Forelimb muscle (tissue), 1 donor: Measurements from ENCODE around the gene TCN1. TPM values are rescaled to one million over a fixed set of nuclear protein-coding genes. Genes with fewer than 3 reads are reported as not detected.
"Not testable (repeated sequence)": the region's sequence is repeated elsewhere in the genome, so short reads cannot be mapped to it uniquely, and the experiment has no call there.

Experiments used
- DNase-seq: peaks from one replicate; pipeline ENCODE4 v3.0.0-alpha.2; 2013; ENCODE audit warnings: low read depth
- polyA plus RNA-seq: library from polyadenylated mRNA; unstranded; fragments of 120-200 nt; gene quantifications from one replicate; pipeline ENCODE4 v1.2.1, GENCODE V29; 2013; ENCODE audit not compliant: insufficient read length

The TCN1 gene
- polyA plus RNA-seq, 1 donor: 0.23 TPM

DNA sequence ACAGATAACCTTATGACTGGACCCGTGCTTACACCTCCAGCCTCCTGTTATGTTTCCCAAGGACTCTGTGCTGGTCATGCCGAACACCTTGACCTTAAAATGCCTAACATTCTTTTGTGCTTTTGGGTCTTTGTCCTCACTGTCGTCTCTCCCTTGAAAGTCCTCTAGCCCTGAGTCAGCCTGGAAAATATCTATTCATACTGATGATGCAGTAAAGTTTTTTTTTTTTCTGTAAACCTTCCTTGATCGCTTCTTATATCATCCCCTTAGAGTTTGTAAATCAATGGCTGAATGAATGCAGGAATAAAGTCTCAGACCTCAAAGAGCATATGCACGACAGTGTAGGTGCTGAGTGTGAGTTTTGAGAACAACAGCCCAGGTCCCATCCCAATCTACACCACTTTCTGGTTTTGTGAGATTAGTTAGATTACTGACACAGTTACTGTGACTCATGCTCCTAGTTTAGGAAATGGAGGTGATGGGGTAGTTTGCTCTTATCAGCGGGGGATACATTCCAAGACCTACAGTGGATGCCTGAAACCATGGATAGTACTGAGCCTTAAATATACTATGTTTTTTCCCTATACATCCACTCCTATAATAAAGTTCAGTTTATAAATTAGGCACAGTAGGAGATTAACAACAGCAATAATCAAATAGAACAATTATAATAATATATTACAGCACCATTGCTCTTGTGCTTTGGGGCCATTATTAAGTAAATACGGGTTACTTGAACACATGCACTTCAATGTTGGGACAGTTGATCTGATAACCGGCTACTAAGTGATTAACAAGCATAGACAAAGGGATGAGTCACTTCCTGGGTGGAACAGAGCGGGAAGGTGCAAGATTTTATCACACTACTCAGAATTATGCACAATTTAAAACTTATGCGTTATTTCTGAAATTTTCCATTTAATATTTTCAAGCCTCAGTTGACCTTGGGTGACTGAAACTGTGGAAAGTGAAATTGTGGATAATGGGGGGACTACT lies 8.6 kb downstream of the TCN1 start:
- no peak for DNase-seq

DNA sequence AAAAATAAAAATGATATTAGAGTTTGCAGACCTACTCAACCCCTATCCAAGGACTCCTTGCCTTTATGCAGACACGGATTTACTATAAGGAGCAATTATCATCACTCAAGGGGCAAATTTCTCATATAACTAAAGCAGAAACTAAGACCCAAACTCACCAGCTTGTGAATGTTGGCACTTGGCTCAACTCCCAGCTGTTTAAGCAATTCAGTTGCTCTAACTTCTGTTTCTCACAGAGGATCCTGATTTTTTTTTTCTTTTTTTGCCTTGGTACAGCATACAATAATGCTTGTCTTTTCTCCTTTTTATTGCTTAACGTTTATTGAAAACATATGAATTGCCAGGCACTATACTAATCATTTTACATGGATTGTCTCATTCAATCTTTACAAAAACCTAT lies 11.4 kb downstream of the TCN1 start:
- no peak for DNase-seq

DNA sequence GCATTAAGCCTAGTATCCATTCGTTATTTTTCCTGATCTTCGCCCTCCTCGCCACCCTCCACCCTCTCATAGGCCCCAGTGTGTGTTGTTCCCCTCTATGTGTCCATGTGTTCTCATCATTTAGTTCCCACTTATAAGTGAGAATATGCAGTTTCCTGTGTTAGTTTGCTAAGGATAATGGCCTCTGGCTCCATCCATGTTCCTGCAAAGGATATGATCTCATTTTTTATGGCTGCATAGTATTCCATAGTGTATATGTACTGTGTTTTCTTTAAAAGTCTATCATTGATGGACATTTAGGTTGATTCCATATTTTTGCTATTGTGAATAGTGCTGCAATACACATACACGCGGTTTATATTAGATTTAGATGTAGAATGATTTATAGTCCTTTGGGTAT lies 14.9 kb downstream of the TCN1 start:
- not testable (repeated sequence) for DNase-seq

DNA sequence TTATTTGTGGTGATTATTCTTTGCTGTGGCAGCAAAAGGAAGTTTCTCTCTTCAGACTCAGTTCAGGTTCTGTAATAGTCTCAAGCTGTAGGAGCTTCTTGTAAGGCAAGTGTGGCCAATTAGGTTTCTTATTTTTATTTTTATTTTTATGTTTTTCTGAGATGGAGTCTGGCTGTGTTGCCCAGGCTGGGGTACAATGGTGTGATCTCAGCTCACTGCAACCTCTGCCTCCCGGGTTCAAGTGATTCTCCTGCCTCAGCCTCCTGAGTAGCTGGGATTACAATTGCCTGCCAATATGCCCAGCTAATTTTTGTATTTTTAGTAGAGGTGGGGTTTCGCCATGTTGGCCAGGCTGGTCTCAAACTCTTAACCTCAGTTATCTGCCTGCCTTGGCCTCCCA lies 16.7 kb downstream of the TCN1 start:
- DNase-seq: not testable (repeated sequence)

DNA sequence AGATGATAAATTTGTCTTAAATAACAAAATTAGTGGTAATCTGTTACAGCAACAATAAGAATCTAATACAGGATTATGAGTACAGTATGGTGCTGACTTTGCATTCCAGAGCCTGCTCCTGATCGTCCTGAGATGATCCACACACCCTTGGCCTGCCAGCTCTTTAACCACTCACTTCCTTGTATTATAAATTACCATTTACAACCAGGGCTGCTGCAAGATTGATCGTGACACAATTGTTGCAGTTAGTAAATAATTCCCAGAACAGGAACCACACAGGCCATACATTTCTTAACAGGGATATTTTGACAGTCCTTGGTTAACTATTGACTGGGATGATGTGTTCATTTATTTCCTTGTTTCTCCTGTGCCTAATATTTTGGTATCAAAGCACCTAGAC lies 17.2 kb downstream of the TCN1 start:
- DNase-seq: no peak

DNA sequence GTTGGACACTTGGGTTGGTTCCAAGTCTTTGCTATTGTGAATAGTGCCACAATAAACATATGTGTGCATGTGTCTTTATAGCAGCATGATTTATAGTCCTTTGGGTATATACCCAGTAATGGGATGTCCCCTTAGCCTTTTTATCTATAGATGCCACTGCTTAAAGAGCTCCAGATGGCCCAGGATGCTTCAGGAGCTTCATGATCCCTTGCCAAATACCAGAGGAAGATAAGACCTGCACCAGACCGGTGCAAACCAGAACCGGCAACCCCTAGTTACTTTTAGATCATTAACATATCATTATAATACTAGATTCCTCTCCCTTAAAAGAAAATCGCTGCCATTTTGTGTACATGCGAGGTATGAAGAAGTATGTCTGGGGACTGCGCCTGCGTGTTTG lies 17.8 kb downstream of the TCN1 start:
- DNase-seq: not testable (repeated sequence)

DNA sequence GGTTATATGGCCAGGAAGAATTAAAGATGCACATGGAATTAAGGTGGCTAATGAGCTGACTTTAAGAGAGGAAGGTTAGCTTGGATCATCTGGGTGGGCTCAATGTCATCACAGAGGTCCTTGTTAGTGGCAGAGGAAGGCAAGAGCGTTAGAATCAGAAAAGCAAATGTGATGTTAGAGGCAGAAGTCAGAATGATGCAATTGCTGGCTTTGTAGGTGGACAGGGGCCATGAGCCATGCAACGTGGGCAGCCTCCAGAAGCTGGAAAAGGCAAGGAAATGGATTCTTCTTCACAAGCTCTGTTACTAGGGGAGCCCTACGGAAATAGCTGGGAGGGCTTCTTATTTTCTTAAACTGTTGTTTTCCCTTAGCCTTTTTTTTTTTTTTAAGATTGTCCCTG lies 18.7 kb downstream of the TCN1 start:
- DNase-seq: no peak

DNA sequence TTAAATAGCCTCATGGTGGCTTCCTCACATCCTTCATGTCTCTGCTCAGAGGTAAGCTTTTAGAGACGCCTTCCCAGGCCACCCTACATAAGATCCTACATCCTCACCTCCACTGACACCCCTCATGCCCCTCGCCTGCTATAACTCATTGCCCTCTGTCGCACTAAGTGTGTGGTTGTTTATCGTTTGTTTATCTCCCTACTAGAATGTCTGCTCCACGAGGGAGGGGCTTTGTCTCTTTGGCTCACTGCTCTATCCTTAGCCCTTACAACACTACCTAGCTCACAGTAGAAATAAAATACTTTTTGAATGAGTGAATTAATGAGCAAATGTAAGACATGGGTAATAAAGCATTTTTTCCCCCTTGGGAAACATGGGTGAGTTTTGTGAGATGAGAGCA lies 19.7 kb downstream of the TCN1 start:
- no peak for DNase-seq

DNA sequence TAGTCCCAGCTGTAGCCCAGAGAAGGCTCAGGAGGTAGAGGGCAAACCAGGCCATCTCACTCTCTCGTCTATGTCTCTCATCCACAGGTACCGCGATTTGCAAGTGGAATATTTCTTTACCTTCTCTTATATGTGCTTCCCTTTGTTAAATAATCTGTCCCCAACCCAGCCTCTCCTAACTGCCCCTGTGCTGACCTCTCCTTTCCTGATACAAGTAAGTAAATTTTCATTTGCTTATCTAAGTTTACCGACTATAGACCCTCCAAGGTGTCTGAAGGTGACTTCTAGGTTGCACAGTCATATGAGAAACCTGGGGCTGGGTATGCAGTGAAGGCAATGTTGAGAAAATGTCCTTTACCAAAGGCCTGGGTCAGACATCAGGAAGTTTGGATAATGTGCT lies 20.9 kb downstream of the TCN1 start, which contains the start of gene CBLIF:
Gene CBLIF (minus strand): TSS at position 101 of the 400 bp plus-strand sequence. CDS start 46 bp downstream, at position 55.
- DNase-seq: no peak

DNA sequence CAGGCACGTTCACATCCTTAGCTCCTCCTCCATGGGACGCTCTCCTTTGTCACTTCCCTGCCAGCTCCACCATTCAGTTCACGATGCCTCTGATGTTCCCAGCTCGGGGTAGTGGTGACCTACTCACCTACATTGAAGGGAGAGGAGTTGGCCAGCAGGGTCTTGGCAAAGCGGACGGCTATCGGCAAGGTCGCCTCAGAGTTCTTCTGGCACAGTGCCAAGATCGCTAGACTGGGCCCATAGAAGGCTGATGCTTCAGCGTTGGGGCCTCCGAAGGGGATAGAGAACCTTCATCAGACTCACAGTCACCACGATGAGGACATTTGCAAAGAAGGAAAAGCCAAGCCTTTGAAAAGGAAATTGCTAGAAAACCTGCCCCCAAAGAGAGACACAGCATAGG lies 24.0 kb downstream of the TCN1 start:
- no peak for DNase-seq

DNA sequence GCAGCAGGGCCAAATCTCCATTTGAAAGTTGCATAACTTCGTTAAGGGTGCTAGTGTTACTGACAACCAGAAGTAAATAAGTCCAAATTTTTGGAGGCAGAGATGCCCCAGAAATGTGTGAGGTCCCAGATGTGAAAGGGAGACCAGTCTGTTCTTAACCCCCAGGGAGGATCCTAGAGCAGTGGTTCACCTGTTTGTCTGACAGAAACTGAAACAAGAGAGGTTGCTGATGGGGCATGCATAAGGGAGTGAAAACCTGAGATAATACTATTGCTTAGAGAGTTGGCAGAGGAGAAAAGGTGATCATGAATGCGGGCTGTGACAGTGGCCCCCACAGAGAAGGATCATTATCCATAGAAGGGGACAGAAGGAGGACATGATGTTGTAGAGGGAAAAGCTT lies 24.8 kb downstream of the TCN1 start:
- DNase-seq: no peak

DNA sequence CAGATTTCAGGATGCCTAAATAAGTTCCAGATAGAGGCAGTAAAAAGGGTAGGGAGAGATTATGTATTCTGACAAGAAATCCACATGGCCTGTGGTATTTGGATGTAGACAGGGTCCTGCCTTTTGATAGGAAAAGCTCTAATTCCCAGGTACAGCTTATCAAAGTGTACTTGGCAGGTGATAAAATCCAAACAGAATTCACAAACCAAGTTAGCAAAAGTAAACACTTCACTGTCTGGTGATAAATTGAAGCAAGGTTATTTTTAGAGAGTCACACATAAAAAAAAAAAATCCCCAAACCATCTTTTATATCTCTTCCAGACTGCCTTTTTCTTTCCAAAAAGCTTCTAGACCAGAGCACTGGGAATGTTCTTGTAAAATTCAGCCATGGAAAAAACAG lies 26.7 kb downstream of the TCN1 start:
- DNase-seq: no peak

DNA sequence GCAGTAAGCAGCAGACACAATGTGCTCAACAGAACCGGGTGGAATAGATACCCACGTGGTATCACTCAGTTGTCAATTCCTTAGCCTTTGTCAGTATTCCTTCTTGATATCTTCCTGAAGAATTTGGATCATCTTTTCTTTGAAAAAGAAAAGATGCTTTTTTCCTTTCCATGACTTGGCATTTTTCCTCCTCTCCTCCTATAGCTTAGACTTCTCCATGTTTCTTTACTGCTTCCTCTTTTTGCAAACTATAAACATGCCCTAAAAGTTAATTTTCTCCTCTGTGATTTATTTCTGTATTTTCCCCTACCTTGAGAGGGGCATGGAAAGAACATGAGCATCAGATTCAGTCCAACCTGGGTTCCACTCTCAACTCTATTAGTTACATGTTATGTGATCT lies 32.7 kb downstream of the TCN1 start:
- DNase-seq: no peak

DNA sequence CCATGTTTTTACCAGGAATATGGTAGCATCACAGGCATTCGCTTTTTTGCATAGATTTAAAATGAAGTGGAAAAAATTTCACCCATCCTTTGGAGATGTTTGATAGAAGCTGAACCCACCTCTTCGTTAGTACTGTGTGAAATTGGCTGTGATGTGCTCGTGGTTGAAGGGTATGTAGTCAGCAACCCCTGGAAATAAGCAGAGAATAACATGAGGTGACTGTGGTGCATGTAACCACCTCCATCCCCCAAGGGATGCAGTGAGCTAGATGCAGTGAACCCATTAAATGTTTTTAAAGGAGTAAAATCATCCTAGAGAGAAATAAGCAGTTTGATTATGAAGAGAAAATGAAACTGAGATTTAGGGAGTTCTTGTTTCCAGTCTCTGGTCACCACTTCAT lies 36.9 kb downstream of the TCN1 start:
- no peak for DNase-seq

DNA sequence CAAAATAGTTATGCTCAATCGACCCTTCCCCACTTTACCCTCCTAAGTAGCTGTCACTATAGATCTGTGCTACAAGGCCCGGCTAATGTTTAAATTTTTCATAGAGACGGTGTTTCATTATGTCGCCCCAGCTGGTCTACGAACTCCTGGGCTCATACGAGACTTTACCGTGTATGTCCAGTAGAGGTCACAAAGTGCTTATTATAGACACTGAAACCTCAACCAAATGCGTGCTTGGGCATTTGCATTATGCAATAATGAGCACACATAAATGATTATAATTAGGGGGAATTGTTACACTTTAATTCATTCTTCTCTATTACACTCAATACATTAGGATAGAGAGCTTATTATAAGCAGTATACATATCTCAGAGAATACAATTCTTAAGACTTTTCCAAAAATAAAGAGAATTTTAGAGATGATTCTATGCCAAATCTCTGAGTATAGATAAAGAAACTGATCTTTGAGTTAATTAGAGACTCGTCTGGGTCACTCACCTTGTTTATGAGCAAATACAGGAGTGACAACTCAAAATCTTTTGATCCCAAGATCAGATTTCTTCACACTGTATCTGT lies 43.2 kb downstream of the TCN1 start:
- DNase-seq: no peak

DNA sequence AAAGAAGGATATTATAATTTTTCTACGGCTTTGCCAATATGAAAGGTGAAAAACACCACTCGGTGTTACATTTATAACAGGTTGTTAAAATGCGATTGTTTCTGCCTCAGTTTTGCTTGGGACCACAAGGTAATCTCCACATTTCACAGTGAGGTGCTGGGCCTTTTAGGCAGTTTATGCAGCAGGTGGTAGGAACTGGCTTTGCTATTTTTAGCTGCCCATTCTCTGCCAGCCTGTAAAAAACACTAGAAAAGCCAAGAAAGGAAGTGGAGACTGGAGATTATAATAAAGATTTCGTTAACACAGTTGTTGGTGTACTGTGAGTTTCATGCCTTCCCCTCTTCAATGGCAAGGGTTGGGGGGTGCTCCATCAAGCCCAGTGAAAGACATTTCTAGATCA lies 47.7 kb downstream of the TCN1 start:
- DNase-seq: no peak

DNA sequence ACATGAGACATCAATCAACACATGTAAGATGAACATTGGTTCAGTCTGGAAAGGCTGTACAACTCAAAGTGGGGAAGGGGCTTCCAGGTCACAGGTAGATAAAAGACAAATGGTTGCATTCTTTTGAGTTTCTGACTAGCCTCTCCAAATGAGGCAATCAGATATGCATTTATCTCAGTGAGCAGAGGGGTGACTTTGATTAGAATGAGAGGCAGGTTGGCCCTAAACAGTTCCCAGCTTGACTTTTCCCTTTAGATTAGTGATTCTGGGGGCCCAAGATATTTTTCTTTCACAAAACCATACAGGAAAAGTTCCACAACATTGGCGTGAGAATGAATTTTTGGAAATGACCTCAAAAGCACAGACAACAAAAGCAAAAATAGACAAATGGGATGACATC lies 49.9 kb downstream of the TCN1 start:
- not testable (repeated sequence) for DNase-seq

DNA sequence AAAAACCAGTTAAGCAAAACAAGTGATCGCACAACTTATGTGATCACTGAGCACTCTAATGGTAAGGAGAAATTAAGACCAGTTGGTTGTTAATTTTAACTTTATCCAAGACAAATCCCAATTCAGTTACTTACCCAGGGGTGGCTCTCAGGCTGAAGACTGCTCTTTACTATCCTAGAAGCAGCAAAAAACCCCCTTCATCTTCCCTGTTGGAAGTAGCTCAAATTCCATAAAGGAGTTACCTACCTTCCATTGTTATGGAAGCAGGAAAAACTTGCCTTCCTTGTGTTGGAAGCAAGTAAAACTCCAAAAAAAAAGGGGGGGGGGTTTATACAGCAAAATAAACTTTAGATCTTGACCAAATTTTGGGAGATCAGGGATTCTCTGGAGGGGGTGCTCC lies 50.5 kb downstream of the TCN1 start:
- DNase-seq: no peak

DNA sequence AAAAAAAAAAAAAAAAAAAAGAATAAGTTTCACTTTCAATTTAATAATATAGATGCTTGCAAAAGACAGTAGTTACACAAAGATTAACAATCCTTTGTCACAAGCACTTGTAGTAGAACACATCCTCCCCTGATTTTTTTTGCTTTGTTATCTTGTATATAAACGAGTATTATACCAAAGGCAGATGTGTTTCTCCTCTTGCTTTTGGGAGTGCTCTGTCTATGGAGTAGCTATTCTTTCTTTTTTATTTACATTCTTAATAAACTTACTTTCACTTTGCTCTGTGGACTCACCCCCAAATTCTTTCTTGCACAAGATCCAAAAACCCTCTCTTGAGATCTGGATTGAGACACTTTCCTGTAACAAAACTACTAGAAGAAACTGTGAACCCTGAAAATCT lies 52.3 kb downstream of the TCN1 start:
- no peak for DNase-seq

DNA sequence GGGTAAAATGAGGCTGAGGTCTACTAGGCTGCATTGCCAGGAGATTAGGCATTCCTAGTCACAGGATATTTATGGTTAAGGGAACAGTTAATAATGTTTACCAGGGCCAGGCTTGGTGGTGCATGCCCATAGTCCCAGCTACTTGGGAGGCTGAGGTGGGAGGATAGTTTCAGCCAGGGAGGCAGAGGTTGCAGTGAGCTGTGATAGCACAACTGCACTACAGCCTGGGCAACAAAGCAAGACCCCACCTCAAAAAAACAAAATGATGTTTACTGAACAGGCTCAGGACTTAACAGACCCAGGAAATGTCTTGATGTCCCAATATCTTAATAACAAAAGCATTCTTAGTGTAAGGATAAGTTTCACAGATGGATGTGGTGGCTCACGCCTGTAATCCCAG lies 52.9 kb downstream of the TCN1 start:
- DNase-seq: no peak

DNA sequence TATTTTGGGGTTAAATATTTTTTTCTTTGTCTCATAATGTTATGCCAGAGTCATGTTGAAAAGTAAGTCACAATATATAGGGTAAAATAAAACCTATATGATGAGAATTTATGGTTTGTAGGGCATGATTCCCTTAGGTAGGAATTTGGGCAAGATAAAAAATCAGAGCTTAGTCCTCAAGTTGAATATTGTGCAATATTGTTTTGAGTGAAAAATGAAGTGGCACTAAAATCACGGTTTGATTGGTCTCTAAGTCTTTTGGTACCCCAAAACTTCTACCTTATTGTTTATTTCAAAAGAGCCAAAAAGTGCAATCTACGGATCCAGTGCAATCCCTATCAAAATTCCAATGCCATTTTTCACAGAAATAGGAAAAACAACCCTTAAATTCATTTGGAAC lies 54.1 kb downstream of the TCN1 start:
- DNase-seq: no peak

DNA sequence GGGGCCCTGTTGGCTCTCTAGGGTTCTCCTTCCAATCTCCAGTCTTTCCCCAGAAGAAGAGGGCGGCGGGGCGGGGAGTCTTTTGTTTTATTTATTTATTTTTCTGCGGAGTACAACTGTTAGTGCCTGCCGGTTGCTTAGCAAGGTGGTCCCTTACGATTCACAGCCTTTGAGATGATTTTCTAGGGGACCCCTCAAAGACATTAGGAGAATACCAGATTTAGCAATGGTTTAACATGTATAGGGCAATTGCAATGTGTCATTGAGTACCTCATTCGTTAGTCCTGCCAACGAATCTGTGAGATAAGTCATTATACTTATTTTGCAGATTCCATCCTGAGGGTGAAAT lies 55.4 kb downstream of the TCN1 start:
- DNase-seq: no peak

DNA sequence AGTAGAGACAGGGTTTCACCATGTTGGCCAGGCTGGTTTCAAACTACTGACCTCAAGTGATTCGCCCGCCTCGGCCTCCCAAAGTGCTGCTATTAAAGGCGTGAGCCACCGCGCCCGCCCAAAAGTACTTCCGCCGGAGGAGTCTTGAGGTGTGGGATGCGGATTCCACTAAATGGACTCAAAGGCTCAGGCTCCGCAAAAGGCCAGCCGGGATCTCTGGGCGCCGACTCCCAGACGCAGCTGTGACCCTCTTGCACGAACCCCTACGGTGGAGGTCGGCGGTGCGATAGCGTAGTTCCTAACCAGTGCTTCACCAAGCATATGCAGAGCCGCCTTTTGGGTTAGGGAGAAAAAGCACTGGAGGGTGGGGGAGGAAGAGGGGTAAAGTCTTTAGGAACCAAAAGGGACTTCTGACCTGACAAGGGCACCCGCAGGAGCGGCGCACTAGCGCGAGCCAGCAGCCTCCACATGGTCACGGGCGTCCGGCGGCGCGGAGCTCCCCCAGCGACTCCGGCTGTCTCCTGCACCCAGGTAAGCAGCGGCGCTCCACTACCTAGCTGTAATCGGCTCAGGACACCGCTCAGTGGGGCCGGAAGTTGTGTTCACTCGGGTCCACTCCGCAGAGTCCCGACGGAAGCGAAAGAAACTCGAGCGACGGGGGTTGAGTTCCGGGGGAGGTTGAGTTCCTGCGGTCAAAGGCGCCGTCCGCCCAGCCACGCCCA lies 55.9 kb downstream of the TCN1 start, which contains the start of gene MRPL16:
Gene MRPL16 (minus strand): TSS at position 590 of the 722 bp plus-strand sequence. CDS start 120 bp downstream, at position 470.
- peak; percentile 56 for DNase-seq
